ENCODE measurements around the gene MPPED2. TPM values are rescaled to one million over a fixed set of nuclear protein-coding genes. Genes with fewer than 3 reads are reported as not detected.

Gene MPPED2
- total and polyA plus RNA-seq, 8 donors = 2.0 to 5.0 (median 3.8) TPM

GRCh38 chr11:30550022-30550542 is 36.1 kb downstream of the MPPED2 start:
- H3K4me1 ChIP-seq = no peaks in the 10 kb centered on the region
- no peaks in the 10 kb centered on the region for H3K27me3 ChIP-seq
- H3K4me3 ChIP-seq = no peak overlapping the region
- no peaks in the 10 kb centered on the region for H3K36me3 ChIP-seq
- no peak for FAIRE-seq
- no peak for ATAC-seq
- intact Hi-C loops (cut with DNase I) = no loop called here
- TF ChIP-seq, protein P1, sequence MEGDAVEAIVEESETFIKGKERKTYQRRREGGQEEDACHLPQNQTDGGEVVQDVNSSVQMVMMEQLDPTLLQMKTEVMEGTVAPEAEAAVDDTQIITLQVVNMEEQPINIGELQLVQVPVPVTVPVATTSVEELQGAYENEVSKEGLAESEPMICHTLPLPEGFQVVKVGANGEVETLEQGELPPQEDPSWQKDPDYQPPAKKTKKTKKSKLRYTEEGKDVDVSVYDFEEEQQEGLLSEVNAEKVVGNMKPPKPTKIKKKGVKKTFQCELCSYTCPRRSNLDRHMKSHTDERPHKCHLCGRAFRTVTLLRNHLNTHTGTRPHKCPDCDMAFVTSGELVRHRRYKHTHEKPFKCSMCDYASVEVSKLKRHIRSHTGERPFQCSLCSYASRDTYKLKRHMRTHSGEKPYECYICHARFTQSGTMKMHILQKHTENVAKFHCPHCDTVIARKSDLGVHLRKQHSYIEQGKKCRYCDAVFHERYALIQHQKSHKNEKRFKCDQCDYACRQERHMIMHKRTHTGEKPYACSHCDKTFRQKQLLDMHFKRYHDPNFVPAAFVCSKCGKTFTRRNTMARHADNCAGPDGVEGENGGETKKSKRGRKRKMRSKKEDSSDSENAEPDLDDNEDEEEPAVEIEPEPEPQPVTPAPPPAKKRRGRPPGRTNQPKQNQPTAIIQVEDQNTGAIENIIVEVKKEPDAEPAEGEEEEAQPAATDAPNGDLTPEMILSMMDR (IDR thresholded peaks at IDR 0.05) = no peak
- no peaks in the 10 kb centered on the region for H3K9me3 ChIP-seq
- H3K27ac ChIP-seq = no peak overlapping the region
- WGBS, 2 donors = 65 to 72% methylated on average over 4 of the region's 4 CpGs
- no peak for DNase-seq

GRCh38 chr11:30549565-30549964 is 36.6 kb downstream of the MPPED2 start:
- Histone ChIP-seq H3K27ac (no peak overlapping the region), H3K4me3 (no peak overlapping the region), H3K9me3 (no peaks in the 10 kb centered on the region), H3K4me1 (no peaks in the 10 kb centered on the region), H3K36me3 (no peaks in the 10 kb centered on the region), H3K27me3 (no peaks in the 10 kb centered on the region)
- ATAC-seq (peak in 3 of 4 donors; percentile 51 to 67 (median 54)), DNase-seq (no peak), FAIRE-seq (no peak)
- 31 to 35% methylated on average over 4 of the region's 4 CpGs for WGBS, 2 donors
- TF ChIP-seq, protein P1 (IDR thresholded peaks at IDR 0.05) = no peak
- intact Hi-C loops (cut with DNase I) = no loop called here

DNA sequence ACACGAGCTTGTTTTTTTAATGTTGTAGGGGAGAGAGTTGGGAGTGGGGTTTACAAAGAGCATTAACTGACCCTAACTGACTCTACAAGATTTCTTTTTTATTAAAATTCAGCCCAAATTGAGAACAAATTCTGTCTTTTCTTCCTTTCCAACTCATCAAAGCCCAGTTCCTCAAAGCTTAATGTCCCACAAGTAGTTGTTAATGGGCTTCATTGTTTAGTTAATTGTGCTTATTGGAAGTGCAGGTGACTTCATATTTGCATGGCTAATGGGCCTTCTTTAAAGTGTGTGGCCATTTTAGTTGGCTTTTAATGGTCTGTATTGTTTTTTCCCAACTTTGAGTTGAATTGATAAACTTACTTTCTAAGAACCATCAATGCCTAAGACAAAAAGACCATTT is 39.8 kb downstream of the MPPED2 start:
- no peak for DNase-seq
- H3K27ac ChIP-seq = no peak overlapping the region
- no peak for FAIRE-seq
- H3K36me3 ChIP-seq = no peaks in the 10 kb centered on the region
- no peaks in the 10 kb centered on the region for H3K27me3 ChIP-seq
- TF ChIP-seq, protein P1 (IDR thresholded peaks at IDR 0.05) = no peak
- H3K4me3 ChIP-seq = no peak overlapping the region
- H3K9me3 ChIP-seq = no peaks in the 10 kb centered on the region
- intact Hi-C loops (cut with DNase I) = no loop called here
- no peaks in the 10 kb centered on the region for H3K4me1 ChIP-seq
- 30 to 31% methylated on average over 1 of the region's 1 CpG for WGBS, 2 donors
- ATAC-seq = no peak

DNA sequence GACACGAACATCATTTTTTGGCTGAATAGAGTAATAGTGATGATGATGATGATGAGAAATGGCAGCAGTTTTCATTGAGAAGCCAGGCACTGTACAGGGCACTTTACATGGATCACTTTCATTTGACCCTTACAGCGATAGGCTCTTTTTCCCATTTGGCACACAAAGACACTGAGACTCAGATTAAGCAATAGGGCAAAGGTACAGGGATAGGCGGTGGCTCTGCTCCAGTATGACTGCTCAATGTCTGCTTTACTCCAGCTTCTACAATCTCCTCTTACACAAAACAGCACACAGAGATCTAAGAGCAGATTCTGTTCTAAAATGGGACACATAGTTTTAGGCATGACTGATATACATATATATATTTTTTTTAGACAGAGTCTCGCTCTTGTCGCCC is 40.6 kb downstream of the MPPED2 start:
- TF ChIP-seq, protein P1 (IDR thresholded peaks at IDR 0.05) = no peak
- DNase-seq (no peak), FAIRE-seq (no peak), ATAC-seq (no peak)
- no peaks in the 10 kb centered on the region for H3K36me3 ChIP-seq
- intact Hi-C loops (cut with DNase I) = no loop called here
- H3K4me3 ChIP-seq = no peak overlapping the region
- no peak overlapping the region for H3K27ac ChIP-seq
- WGBS, 2 donors = 81 to 88% methylated on average over 5 of the region's 5 CpGs
- H3K27me3 ChIP-seq = no peaks in the 10 kb centered on the region
- H3K4me1 ChIP-seq = no peaks in the 10 kb centered on the region
- H3K9me3 ChIP-seq = no peaks in the 10 kb centered on the region

DNA sequence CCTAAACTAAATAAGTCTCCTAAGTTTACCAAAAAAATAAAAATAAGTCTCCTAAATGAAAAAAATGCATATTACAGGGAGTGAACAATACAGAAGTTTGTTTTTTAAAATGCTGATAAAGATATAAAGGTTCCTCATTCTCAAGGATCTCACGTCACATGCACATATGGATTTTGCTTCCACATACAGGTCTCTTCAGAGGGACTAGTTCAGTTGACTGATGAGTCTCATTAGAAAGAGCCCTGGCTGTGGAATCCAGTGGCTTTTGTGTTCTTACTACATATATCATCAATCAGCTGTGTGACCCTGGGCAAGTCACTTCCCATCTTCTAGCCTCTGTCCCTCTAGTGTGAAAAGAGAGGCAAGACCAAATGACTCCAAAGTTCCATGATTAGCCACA is 43.1 kb downstream of the MPPED2 start:
- TF ChIP-seq, protein P1 (IDR thresholded peaks at IDR 0.05) = no peak
- no peak overlapping the region for H3K4me3 ChIP-seq
- no peak overlapping the region for H3K27ac ChIP-seq
- no peak for ATAC-seq
- no peaks in the 10 kb centered on the region for H3K27me3 ChIP-seq
- WGBS, 2 donors = 87 to 92% methylated on average over 1 of the region's 1 CpG
- intact Hi-C loops (cut with DNase I) = no loop called here
- FAIRE-seq = no peak
- no peaks in the 10 kb centered on the region for H3K36me3 ChIP-seq
- no peak for DNase-seq
- no peaks in the 10 kb centered on the region for H3K4me1 ChIP-seq
- H3K9me3 ChIP-seq = no peaks in the 10 kb centered on the region

Measured in pancreas (tissue), 10 donors.